ENCODE measurements around the gene UBAC2. TPM values are rescaled to one million over a fixed set of nuclear protein-coding genes. Genes with fewer than 3 reads are reported as not detected.

The UBAC2 gene
- total and polyA plus RNA-seq, 11 donors, result 32.6 to 66.9 (median 48.5) TPM

GRCh38 chr13:99293178-99293577 is 92.5 kb downstream of the UBAC2 start:
- intact Hi-C loops (cut with DNase I), result no loop called here
- Histone ChIP-seq H3K4me3 (no peak overlapping the region), H3K27ac (peak overlapping the region in 1 of 12 donors; percentile 61), H3K9me3 (no peaks in the 10 kb centered on the region), H3K36me3 (peaks cover 0 to 7% (median 0%) of the 10 kb centered on the region in 9 donors), H3K27me3 (no peaks in the 10 kb centered on the region), H3K4me1 (peaks cover 0 to 70% (median 3%) of the 10 kb centered on the region in 12 donors)
- WGBS, 4 donors, result 85 to 92% (median 87%) methylated on average over 2 of the region's 2 CpGs
- no peak for DNase-seq
- no peak for ATAC-seq
- no peak for TF ChIP-seq POLR2A (IDR thresholded peaks at IDR 0.05)
- TF ChIP-seq CTCF (IDR thresholded peaks at IDR 0.05), result no peak

- H3K4me3 ChIP-seq, result no peak overlapping the region
- intact Hi-C loops (cut with DNase I), result no loop called here
- DNase-seq, result no peak
- no peak for ATAC-seq
- H3K4me1 ChIP-seq, result peaks cover 0 to 69% (median 0%) of the 10 kb centered on the region in 12 donors
- H3K36me3 ChIP-seq, result peaks cover 0 to 7% (median 0%) of the 10 kb centered on the region in 9 donors
- TF ChIP-seq POLR2A (IDR thresholded peaks at IDR 0.05) (no peak), CTCF (IDR thresholded peaks at IDR 0.05) (no peak)
- no peak overlapping the region for H3K27ac ChIP-seq
- H3K27me3 ChIP-seq, result no peaks in the 10 kb centered on the region
- no peaks in the 10 kb centered on the region for H3K9me3 ChIP-seq
Observed at GRCh38 chr13:99294198-99294597, 93.5 kb downstream of the UBAC2 start.

- intact Hi-C loops (cut with DNase I), result no loop called here
- H3K4me1 ChIP-seq, result peaks cover 0 to 65% (median 0%) of the 10 kb centered on the region in 12 donors
- peaks cover 0 to 7% (median 0%) of the 10 kb centered on the region in 9 donors for H3K36me3 ChIP-seq
- TF ChIP-seq CTCF (IDR thresholded peaks at IDR 0.05) (no peak), POLR2A (IDR thresholded peaks at IDR 0.05) (no peak)
- H3K4me3 ChIP-seq, result no peak overlapping the region
- no peaks in the 10 kb centered on the region for H3K27me3 ChIP-seq
- H3K9me3 ChIP-seq, result no peaks in the 10 kb centered on the region
- WGBS, 4 donors, result 81 to 87% (median 82%) methylated on average over 7 of the region's 7 CpGs
- ATAC-seq (no peak), DNase-seq (no peak)
- peak overlapping the region in 1 of 12 donors; percentile 87 for H3K27ac ChIP-seq
Observed at GRCh38 chr13:99294958-99295357, 94.3 kb downstream of the UBAC2 start.

GRCh38 chr13:99295488-99296252 is 95.0 kb downstream of the UBAC2 start:
- H3K4me3 ChIP-seq, result no peak overlapping the region
- H3K36me3 ChIP-seq, result peaks cover 0 to 7% (median 0%) of the 10 kb centered on the region in 9 donors
- H3K4me1 ChIP-seq, result peaks cover 0 to 69% (median 0%) of the 10 kb centered on the region in 12 donors
- peak overlapping the region in 1 of 12 donors; percentile 87 for H3K27ac ChIP-seq
- 94 to 96% (median 96%) methylated on average over 12 of the region's 12 CpGs for WGBS, 4 donors
- no peaks in the 10 kb centered on the region for H3K27me3 ChIP-seq
- ATAC-seq (no peak), DNase-seq (no peak)
- TF ChIP-seq POLR2A (IDR thresholded peaks at IDR 0.05), result no peak
- TF ChIP-seq CTCF (IDR thresholded peaks at IDR 0.05), result no peak
- intact Hi-C loops (cut with DNase I), result no loop called here
- H3K9me3 ChIP-seq, result no peaks in the 10 kb centered on the region

Measured in heart left ventricle (tissue), 16 donors.